GM18858 (cell line): Measurements from ENCODE around the gene DNM3.

ENCODE experiments used
- ATAC-seq: cut with Tn5 transposase; IDR thresholded peaks from one replicate; pipeline ENCODE4 v1.9.1; 2021; ENCODE audit not compliant: unreplicated experiment

DNM3 gene

GRCh38 chr1:172442843-172443565 lies 601.7 kb downstream of the DNM3 start:
- no peak for ATAC-seq

GRCh38 chr1:172443666-172444453 lies 602.6 kb downstream of the DNM3 start, which contains the start of gene PIGC:
PIGC (minus strand) TSS chr1:172444069; CDS start chr1:172442622, 1,447 bp downstream.
- ATAC-seq: peak; percentile 96

GRCh38 chr1:172446547-172446946 lies 605.2 kb downstream of the DNM3 start:
- ATAC-seq: no peak

DNA sequence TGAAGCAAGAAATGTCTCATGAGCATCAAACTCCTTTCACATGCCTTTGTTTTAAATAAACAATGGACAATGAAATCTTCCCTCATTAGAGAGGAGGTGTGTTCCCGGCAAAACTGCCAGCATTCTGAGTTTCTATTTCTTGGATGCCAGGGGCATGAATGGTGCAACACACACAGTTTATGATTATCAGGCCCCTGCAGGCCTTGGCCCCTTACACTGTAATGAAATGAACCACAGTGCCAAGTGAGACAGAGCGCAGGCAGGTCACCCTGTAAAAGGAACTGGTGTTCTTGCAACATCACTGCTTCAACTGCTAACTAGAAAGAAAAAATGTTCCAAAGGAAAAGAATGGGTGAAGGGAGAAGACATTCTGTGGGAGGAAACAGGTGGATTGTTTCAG lies 606.3 kb downstream of the DNM3 start:
- ATAC-seq: no peak

DNA sequence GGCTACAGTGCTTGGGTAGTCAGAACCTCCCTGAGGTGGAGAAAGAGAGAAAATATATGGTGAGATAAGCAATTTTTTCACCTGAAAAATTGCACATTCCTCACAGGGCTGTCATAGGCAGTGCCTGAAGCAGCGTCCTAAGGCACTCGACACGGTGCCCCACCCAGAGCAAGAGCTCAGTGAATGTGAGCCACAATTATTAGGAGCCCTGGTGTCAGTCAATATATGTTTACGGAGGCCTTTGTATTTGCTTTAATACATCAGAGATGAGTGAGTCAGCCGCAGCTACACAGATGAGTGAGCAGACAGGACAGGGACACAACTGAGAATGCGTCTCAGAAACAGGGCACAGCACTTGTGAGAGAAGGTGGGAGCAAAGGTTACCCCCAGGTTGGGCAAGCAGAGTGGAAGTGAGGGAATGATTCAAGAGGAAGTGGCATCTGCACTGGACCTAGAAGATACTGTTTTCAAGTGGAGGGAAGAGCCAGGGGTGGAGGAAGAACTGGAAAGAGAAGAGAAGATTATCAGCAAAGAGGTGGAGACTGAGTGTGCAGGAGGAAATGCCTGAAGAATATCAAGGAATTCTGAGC lies 607.8 kb downstream of the DNM3 start:
- ATAC-seq: no peak

DNA sequence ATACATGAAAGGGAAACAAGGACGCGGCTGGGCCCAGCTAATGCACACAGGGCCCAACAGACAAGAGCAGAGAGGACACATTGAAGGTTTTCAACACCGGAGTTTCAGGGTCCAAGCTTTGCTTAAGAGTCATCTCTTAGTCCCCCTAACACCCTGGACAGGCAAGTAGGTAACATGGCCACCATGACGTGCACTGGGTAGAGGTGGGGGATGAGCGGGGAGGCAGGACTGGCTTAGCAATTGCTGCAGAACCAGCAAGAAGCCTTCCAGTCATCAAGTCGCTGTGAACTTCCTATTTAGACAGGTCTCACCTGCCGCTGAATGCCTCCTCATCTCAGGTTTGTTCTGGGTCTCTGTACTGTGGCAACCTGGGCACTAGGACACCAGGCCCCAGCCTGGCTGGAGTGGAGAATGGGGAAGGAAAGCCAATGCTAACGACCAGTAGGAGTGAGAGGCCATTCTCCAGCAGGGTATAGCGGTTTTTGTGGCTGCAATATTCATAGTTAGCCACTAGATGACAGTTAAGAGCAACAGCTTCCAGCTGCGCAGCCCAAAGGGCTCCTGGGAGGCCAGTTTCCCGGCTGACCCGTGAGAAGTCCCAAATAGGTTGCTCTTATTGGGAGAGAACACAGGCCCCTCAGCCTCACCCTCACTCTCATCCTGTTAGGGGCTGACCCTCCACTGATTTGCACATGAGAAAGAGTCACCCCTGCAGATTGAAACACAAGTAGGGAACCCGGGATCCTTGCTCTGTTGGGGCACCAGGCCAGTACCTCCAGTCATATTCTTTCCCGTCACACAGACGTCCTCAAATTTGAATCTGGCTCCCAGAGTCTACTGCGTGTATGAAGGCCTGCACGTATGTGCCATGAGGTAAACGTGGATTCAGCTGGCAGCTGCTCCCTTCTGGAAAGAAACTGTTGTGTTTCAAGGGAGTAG lies 608.6 kb downstream of the DNM3 start:
- peak; percentile 88 for ATAC-seq

- ATAC-seq: no peak
Measured at GRCh38 chr1:172450524-172450885, 609.2 kb downstream of the DNM3 start.

GRCh38 chr1:172451002-172451443 lies 609.7 kb downstream of the DNM3 start:
- no peak for ATAC-seq

GRCh38 chr1:172452536-172453152 lies 611.3 kb downstream of the DNM3 start:
- ATAC-seq: no peak

GRCh38 chr1:172453153-172453545 lies 611.9 kb downstream of the DNM3 start:
- ATAC-seq: no peak

DNA sequence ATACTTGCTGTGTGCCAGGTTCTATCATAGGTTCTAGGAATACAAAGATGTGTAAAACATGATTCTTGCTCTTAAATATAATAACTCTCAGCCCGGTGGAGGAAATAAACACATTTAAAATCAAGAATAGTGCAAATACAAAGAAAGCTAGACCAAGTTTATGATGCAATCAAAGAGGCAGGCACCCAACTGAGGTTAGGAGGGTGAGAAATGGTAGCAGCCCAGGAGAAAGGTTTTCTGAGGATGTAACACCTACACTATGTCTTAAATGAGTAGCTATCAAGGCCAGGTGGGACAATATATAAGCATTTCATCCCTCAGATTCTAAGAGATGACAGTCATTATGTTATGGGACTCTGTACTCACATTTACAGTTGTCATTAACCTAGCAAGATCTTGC lies 612.3 kb downstream of the DNM3 start:
- no peak for ATAC-seq

- ATAC-seq: no peak
Measured at GRCh38 chr1:172455451-172455850, 614.2 kb downstream of the DNM3 start.

DNA sequence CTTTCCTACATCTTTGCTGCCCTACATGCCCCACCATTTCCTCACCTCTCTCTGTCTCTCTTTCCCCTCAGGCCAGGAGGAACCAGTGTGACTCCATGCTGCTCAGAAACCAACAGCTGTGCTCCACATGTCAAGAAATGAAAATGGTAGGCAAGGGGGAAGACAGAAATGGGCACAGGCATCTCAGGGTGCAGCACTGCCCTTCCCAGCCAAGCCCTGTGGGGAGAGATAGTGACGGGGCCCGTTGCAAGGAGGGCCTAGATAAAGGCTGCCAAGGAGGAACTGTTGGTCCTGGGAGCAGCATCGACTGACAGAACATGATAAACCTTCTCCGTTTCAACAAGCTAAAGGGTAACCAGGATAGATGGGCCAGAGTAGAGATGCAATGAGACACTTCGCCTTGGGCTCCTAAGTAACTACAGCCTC lies 615.1 kb downstream of the DNM3 start:
- no peak for ATAC-seq

DNA sequence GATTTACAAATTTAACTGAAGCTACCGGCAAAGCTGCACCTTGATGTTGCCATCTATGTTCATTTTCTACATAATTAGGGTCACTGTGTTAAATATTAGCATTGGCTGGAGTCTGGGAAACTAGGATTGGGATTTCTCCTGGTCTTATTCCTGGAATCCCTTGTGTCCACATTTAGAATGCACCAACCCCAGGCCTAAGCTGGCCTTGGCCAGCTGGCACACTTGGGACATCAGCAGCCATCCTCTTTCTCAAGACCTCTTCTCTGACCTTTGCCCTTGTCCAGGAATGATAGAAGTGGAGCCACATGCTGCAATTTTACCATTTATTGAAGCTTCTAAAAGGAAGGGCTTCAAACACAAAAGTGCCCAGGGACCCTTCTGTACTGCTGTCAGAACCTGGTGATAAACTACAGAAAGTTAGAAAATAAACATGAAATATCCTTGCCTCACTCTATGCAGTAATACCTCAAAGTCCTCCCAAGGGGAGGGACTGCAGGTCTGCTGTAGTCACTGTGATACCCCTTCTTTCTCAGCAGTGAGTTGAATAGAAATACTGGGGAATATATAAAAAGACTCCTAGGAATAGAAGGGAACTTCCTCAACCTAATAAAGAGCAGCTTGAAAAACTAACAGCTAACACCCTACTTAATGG lies 616.3 kb downstream of the DNM3 start:
- no peak for ATAC-seq

GRCh38 chr1:172460177-172460576 lies 618.9 kb downstream of the DNM3 start:
- ATAC-seq: no peak

DNA sequence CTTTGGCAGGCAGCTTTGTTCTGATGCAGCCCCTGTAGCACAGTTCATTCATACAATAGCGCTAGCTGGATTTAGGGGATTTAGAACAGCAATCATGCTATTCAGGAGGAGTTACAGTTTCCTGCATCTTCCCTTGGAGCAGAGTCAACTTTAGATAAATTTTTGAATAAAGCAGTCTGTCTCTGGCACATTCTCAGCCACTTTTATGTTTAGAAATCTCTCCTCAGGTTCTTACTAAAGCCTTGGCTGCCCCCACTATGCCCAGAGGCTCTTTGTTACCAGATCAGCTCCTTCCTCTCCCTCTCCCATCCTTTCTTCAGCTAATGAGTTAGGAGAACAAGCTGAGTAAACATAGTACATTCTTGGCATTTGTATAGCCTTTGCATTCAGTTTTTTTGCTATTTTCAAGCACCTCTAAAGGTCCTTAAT lies 619.6 kb downstream of the DNM3 start:
- ATAC-seq: no peak
